GM10847 (cell line): Measurements from ENCODE around the gene SEPTIN5.

Experiments
- POLR2A ChIP-seq: IDR thresholded peaks from 2 replicates; pipeline ENCODE4 v1.6.1; 2011; ENCODE audit not compliant: insufficient read length; ENCODE audit errors: extremely low read depth

Gene SEPTIN5

GRCh38 chr22:19721330-19722177 is 7.3 kb downstream of the SEPTIN5 start:
- no peak for TF ChIP-seq POLR2A

GRCh38 chr22:19722178-19722981 is 8.1 kb downstream of the SEPTIN5 start:
- TF ChIP-seq POLR2A, result no peak

DNA sequence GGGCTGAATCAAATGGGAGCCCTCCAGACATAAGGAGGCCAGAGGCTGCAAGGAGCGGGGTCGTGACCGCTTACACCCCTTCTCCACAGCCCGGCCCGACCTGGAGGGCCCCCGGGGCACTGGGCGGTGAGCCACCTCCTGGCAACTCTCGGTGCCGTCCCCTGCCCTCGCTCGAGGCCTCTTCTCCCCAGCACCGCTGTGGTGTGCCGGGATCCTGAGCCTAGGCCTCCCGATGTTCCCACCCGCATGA is 8.6 kb downstream of the SEPTIN5 start:
- no peak for TF ChIP-seq POLR2A

DNA sequence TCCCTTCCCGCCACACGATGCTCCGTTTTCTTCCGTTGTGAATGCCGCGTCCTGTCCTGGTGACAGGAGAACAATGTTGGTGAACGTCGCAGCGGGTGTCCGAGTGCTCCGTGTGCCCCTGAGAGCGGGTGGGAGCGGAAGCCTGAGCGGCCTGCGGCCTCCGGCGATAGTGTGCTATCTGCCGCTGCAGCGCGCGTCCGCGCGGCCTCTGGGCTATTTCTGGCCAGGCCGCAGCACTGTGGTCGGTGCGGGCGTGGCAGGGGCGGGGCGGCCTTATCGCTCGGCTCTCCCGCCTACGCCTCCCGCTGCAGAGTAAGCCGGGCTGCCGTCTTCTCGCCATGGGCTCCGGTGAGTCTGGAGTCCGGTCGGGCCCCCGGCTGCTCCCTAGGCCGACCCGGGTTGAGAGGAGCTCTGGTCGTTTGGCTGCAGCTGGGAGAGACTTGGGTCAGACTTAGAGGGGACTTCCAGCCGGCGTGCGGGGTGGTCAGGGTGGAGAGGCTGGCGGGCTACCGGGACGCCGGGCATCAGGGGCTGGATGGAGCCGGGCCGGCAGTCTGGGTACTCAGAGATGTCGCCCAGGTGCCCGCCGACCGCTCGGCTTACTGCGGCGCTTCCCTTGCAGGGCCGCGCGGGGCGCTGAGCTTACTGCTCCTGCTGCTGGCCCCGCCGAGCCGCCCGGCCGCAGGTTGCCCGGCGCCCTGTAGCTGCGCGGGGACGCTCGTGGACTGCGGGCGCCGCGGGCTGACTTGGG is 9.1 kb downstream of the SEPTIN5 start, which contains the start of gene GP1BB:
Gene GP1BB (plus strand): TSS at position 308 of the 751 bp plus-strand sequence. CDS start 31 bp downstream, at position 339.
- TF ChIP-seq POLR2A, result no peak

DNA sequence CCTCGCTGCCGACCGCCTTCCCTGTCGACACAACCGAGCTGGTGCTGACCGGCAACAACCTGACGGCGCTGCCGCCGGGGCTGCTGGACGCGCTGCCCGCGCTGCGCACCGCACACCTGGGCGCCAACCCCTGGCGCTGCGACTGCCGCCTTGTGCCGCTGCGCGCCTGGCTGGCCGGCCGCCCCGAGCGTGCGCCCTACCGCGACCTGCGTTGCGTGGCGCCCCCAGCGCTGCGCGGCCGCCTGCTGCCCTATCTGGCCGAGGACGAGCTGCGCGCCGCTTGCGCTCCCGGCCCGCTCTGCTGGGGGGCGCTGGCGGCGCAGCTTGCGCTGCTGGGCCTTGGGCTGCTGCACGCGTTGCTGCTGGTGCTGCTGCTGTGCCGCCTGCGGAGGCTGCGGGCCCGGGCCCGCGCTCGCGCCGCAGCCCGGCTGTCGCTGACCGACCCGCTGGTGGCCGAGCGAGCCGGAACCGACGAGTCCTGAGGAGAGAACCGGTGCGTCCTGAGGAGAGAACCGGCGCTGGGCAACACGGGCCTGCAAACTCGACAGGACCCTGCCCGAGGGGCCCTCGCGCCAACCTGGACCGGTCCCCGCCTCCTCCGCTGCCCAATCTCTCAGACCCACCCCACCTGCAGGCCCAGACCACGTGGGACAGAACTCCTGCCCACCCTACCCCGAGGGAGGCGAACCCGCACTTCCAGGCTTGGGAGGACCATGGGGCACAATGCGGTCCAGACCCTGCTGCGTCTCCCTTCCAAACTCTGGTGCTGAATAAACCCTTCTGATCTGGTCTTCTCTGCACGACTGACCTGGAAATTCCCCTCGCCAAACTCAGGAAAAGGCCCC is 9.9 kb downstream of the SEPTIN5 start:
- no peak for TF ChIP-seq POLR2A

- no peak for TF ChIP-seq POLR2A
Measured at GRCh38 chr22:19724927-19725661, 10.8 kb downstream of the SEPTIN5 start.

DNA sequence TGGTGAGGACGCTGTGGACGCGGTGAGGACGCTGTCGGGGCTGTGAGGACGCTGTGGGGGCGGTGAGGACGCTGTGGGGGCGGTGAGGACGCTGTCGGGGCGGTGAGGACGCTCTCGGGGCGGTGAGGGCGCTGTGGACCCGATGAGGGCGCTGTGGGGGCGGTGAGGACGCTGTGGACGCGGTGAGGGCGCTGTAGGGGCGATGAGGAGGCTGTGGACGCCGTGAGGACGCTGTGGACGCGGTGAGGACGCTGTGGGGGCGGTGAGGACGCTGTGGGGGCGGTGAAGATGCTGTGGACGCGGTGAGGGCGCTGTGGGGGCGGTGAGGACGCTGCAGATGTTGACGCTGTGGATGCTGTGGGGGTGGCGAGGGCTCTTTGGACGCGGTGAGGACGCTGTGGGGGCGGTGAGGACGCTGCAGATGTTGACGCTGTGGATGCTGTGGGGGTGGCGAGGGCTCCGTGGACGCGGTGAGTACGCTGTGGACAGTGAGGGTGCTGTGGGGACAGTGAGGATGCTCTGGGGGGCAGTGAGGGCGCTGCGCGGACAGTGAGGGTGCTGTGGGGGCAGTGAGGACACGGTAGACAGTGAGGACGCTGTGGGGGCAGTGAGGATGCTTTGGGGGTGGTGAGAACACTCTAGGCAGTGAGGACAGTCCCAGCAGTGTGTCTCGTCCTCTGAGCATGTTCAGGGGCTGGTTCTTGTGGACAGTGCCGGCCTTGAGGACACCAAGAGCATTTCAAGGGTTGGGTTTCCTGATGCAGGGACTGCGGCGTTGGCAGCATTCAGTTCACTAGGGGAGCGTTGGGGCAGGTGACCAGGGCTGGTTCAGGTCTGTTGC is 13.2 kb downstream of the SEPTIN5 start:
- no peak for TF ChIP-seq POLR2A

DNA sequence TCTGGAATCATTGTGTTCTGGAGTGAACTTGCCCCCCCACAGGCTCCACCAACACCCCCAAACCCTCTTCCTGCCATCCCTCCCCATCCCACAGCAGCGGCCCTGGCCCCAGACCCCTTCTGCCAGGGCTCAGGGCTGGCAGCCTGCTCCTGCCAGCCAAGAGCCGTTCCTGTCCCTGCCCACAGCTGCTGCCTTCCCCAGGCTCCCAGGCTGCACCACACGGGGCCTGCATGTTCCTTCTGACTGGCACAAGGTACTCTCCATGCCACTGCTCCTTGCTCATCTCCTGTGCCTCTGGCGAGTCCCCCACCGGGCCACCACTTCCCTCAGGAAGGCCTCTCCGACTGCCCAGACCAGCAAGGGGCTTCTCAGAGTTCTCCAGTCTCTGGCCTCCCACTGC is 14.0 kb downstream of the SEPTIN5 start:
- no peak for TF ChIP-seq POLR2A

GRCh38 chr22:19728836-19729235 is 14.5 kb downstream of the SEPTIN5 start:
- TF ChIP-seq POLR2A, result no peak

- TF ChIP-seq POLR2A, result no peak
Measured at GRCh38 chr22:19729507-19729906, 15.2 kb downstream of the SEPTIN5 start.

- no peak for TF ChIP-seq POLR2A
Measured at GRCh38 chr22:19730198-19730597, 15.9 kb downstream of the SEPTIN5 start.

DNA sequence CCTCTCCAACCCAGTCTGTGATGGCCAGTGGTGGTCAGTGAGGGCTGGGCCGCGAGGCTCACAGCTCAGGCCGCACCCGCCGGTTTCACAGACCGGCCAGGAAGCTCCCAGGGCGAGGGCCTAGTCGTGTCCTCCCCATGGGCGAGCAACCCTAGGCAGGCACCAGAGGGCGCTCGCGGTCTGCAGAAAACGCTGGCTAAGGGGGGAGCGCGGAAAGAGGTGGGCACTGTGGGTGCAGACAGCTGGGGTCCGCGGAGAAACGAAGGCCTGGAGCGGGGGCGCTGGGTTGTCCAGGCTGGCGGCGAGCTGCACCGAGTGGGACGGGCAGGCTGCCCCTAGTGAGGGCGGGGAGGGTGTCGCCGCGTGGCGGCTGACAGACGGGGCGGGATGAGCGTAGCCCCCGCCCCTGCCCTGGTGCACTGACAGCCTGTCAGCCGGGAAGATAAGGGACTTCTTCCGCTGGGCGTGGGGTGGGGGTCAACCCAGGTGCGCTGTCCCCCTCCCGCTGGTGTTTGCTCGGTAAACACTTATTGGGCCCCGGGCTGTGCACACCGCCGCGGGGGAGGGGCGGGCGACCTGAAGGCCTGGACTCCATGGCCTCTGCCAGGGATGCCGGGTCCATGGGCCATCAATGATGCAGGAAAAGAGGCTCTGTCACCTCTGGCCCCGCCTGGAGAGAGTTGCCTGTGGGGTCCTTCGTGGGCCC is 16.5 kb downstream of the SEPTIN5 start:
- no peak for TF ChIP-seq POLR2A
